Effector memory CD8-positive, alpha-beta T cell (primary cell): Measurements from ENCODE around the gene PLD6.
"Not testable (repeated sequence)": the region's sequence is repeated elsewhere in the genome, so short reads cannot be mapped to it uniquely, and the experiment has no call there.

Experiments used
- ATAC-seq: fragments of 150-1000 bp; cut with Tn5 transposase; replicated peaks from 2 replicates; pipeline ENCODE4 v1.10.0; 2021; ENCODE audit warnings: mild to moderate bottlenecking, moderate library complexity
- DNase-seq, 3 experiments: peaks; one replicate each; pipeline ENCODE4 v3.0.0; 2021
- H3K27ac Mint-ChIP-seq, 2 donors: one replicate each; pipeline ENCODE4 v1.8.0; 2022; ENCODE audit warnings: mild to moderate bottlenecking in 2 of 2, mixed read lengths in 2 of 2, moderate library complexity in 2 of 2
- H3K27me3 Mint-ChIP-seq, 2 donors: one replicate each; pipeline ENCODE4 v1.8.0; 2022; ENCODE audit warnings: mixed read lengths in 2 of 2
- H3K36me3 Mint-ChIP-seq: one replicate; pipeline ENCODE4 v1.8.0; 2022; ENCODE audit warnings: mild to moderate bottlenecking, moderate library complexity, mixed read lengths; ENCODE audit not compliant: insufficient read depth
- H3K4me1 Mint-ChIP-seq, 2 donors: one replicate each; pipeline ENCODE4 v1.8.0; 2022; ENCODE audit warnings: low read depth in 2 of 2, mixed read lengths in 2 of 2
- H3K4me3 Mint-ChIP-seq, 2 donors: one replicate each; pipeline ENCODE4 v1.8.0; 2022; ENCODE audit warnings: mild to moderate bottlenecking in 2 of 2, mixed read lengths in 2 of 2, moderate library complexity in 2 of 2
- H3K9me3 Mint-ChIP-seq, 2 donors: one replicate each; pipeline ENCODE4 v1.8.0; 2022; ENCODE audit warnings: mixed read lengths in 2 of 2
- total RNA-seq, 9 experiments: gene quantifications; one replicate each; lab custom pipeline; 2026; lab: John Stamatoyannopoulos, UW

The PLD6 gene
- total RNA-seq = 2.6 to 26.2 (median 11.0) reads per million in 9 experiments

GRCh38 chr17:17206124-17206912, at the start of gene PLD6:
PLD6 (minus strand) TSS chr17:17206333; CDS start chr17:17206286, 47 bp downstream.
- Mint-ChIP-seq H3K27ac (peak within 1 kb of the TSS; percentile 84 to 89), H3K4me3 (peak within 1 kb of the TSS; percentile 78 to 83), H3K4me1 (peaks cover 22 to 31% of the 10 kb centered on the region in 2 donors), H3K27me3 (no peaks in the 10 kb centered on the region), H3K9me3 (no peaks in the 10 kb centered on the region), H3K36me3 (peaks cover 29% of the 10 kb centered on the region)
- DNase-seq (peak; percentile 92 to 94 (median 93)), ATAC-seq (peak; percentile 72)

- Mint-ChIP-seq H3K36me3 (peaks cover 87% of the 10 kb centered on the region), H3K27ac (peak overlapping the region in 1 of 2 donors; percentile 75)
- DNase-seq, ATAC-seq, H3K4me1 Mint-ChIP-seq, H3K27me3 Mint-ChIP-seq, H3K9me3 Mint-ChIP-seq, H3K4me3 Mint-ChIP-seq: not testable (repeated sequence)
Measured at GRCh38 chr17:17255689-17256088, 49.6 kb upstream of the PLD6 start.

- peaks cover 0 to 2% of the 10 kb centered on the region in 2 donors for H3K4me1 Mint-ChIP-seq
- no peak for DNase-seq
- no peak for ATAC-seq
- peaks cover 78% of the 10 kb centered on the region for H3K36me3 Mint-ChIP-seq
- no peak overlapping the region for H3K4me3 Mint-ChIP-seq
- no peaks in the 10 kb centered on the region for H3K9me3 Mint-ChIP-seq
- no peak overlapping the region for H3K27ac Mint-ChIP-seq
- H3K27me3 Mint-ChIP-seq = no peaks in the 10 kb centered on the region
Measured at GRCh38 chr17:17254036-17254435, 47.9 kb upstream of the PLD6 start.

- Mint-ChIP-seq H3K27me3 (no peaks in the 10 kb centered on the region), H3K4me3 (no peak overlapping the region), H3K36me3 (peaks cover 82% of the 10 kb centered on the region), H3K9me3 (no peaks in the 10 kb centered on the region), H3K4me1 (peaks cover 0 to 2% of the 10 kb centered on the region in 2 donors), H3K27ac (no peak overlapping the region)
- no peak for DNase-seq
- ATAC-seq = no peak
Measured at GRCh38 chr17:17253406-17253805, 47.3 kb upstream of the PLD6 start.

DNA sequence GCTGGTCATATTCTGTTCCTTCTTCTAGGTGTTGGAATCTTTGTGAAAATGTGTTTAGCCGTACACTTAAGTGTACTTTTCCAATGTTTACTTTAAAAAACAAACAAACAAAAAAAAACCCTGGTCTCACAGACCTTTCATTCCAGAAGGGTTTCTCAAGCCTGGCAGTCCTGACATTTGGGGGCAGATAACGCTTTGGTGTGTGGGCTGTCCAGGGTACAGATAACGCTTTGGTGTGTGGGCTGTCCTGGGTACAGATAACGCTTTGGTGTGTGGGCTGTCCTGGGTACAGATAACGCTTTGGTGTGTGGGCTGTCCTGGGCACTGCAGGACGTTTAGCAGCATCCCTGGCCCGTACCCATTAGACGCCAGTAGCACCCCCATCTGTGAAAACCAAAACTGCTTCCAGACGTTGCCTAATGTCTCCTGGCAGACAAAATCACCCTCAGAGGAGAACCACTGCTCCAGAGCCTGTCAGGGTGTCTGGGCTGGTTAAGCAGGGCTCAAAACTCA, 46.1 kb upstream of the PLD6 start:
- Mint-ChIP-seq H3K4me1 (no peaks in the 10 kb centered on the region), H3K27me3 (no peaks in the 10 kb centered on the region), H3K36me3 (peaks cover 82% of the 10 kb centered on the region), H3K9me3 (no peaks in the 10 kb centered on the region), H3K4me3 (no peak overlapping the region), H3K27ac (no peak overlapping the region)
- DNase-seq = no peak
- no peak for ATAC-seq

DNA sequence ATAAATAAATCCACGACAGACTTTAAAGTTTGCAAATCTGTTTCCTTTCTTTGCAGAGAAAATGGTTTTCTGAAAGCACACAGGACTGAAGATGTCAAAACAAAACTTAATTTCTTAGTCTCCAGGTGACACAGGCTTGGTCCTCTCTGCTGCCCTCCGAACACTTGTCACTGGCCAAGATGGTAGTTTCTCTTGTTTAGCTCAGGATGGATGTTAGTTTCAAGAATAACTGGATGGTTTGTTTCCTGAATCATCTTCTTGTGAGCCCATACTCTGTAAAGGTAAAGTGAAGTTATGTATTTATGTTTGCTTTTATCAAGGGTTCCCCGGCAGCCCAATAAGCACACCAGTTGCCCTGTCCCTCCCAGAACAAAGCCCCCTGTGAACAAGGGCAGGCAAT, 40.7 kb upstream of the PLD6 start:
- no peaks in the 10 kb centered on the region for H3K9me3 Mint-ChIP-seq
- H3K4me3 Mint-ChIP-seq = no peak overlapping the region
- H3K27me3 Mint-ChIP-seq = no peaks in the 10 kb centered on the region
- DNase-seq = no peak
- peaks cover 51% of the 10 kb centered on the region for H3K36me3 Mint-ChIP-seq
- H3K27ac Mint-ChIP-seq = peak overlapping the region in 1 of 2 donors; percentile 18
- no peak for ATAC-seq
- no peaks in the 10 kb centered on the region for H3K4me1 Mint-ChIP-seq

GRCh38 chr17:17243163-17243562, 37.0 kb upstream of the PLD6 start:
- H3K9me3 Mint-ChIP-seq = no peaks in the 10 kb centered on the region
- ATAC-seq = no peak
- H3K4me3 Mint-ChIP-seq = no peak overlapping the region

DNA sequence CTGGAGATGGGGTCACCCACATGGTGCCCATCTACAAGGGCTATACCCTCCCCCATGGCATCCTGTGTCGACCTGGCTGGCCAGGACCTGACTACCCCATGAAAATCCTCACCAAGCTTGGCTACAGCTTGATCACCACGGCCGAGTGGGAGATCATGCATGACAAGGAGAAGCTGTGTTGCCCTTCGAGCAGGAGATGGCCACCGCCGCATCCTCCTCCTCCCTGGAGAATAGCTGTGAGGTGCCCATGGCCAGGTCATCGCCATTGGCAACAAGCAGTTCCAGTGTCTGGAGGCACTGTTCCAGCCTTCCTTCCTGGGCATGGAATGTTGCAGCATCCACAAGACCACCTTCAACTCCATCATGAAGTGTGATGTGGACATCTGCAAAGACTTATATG, 36.1 kb upstream of the PLD6 start:
- ATAC-seq (no peak), DNase-seq (no peak)
- Mint-ChIP-seq H3K4me1 (peaks cover 4% of the 10 kb centered on the region in 2 donors), H3K4me3 (no peak overlapping the region), H3K9me3 (no peaks in the 10 kb centered on the region), H3K27me3 (no peaks in the 10 kb centered on the region), H3K36me3 (peaks cover 29% of the 10 kb centered on the region), H3K27ac (no peak overlapping the region)

More at GRCh38 chr17:17243163-17243562, 37.0 kb upstream of the PLD6 start:
- Mint-ChIP-seq H3K4me1 (peaks cover 0 to 2% of the 10 kb centered on the region in 2 donors), H3K36me3 (peaks cover 31% of the 10 kb centered on the region), H3K27me3 (no peaks in the 10 kb centered on the region), H3K27ac (peak overlapping the region in 1 of 2 donors; percentile 26)
- no peak for DNase-seq

GRCh38 chr17:17241656-17242055, 35.5 kb upstream of the PLD6 start:
- H3K4me1 Mint-ChIP-seq = peaks cover 5 to 6% of the 10 kb centered on the region in 2 donors

DNA sequence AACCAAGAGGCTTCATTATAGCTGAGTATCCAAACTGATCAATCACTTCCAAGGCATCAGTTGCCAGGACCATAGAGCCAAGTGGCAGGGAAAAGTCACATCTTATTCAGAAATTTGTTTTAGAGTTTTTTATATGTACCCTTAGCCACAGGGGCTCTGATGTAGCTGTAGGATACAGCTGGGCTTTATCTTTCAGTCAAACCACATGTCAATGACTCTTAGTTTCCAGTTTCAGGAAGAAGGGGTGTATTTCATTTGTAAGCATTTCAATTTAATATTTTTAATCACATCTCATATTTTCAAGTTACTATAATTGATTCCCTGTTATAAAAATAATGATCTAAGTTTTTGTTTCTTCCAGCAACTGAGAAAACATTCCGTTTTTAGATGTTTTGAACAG, 33.7 kb upstream of the PLD6 start:
- Mint-ChIP-seq H3K27ac (no peak overlapping the region), H3K36me3 (peaks cover 20% of the 10 kb centered on the region), H3K4me1 (peaks cover 22% of the 10 kb centered on the region in 2 donors), H3K9me3 (no peaks in the 10 kb centered on the region), H3K27me3 (no peaks in the 10 kb centered on the region), H3K4me3 (no peak overlapping the region)
- no peak for DNase-seq
- no peak for ATAC-seq

More at GRCh38 chr17:17241656-17242055, 35.5 kb upstream of the PLD6 start:
- H3K4me3 Mint-ChIP-seq = no peak overlapping the region
- no peaks in the 10 kb centered on the region for H3K27me3 Mint-ChIP-seq
- H3K36me3 Mint-ChIP-seq = peaks cover 31% of the 10 kb centered on the region
- no peak overlapping the region for H3K27ac Mint-ChIP-seq
- H3K9me3 Mint-ChIP-seq = no peaks in the 10 kb centered on the region
- no peak for ATAC-seq
- DNase-seq = no peak

DNA sequence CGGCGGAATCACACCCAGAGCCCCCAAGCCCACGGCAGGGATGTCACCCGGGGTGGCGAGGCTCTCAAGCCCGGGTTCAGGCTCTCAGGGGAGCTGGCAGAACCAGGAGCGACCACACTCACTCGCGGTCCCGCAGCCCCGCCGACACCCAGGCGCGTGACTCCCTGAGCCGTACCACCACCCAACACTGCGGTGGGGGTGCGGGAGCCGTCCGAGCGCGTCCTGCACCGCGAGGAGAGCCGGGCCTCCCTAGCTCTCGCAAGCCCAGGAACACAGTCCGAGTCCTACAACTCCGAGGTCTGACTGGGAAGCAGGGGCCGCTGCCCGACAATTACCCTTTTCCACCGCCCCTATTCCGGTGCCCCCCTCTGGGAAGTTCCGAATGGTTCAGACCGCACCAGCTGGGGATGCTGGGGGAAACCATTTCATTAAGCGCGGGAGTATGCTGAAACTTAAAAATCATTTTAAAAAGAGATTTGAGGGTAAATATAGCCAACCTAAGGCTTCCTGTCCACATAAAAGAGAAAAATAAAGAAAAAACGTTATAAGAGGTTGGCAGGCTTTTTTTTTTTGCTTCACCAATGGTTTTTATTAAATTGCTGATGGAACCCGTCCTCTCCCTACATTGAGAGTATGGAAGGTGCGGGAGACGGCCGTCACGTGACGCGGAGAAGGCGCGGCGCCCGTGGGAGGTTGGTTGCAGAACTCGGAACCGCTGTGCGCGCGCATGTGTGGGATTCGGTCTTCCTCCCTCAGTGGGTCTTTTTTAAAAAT, 31.1 kb upstream of the PLD6 start, which contains the start of gene FLCN:
TSS of gene FLCN (minus strand) at position 143 of the 774 bp plus-strand sequence. CDS start 9,031 bp downstream, outside the sequence.
- Mint-ChIP-seq H3K9me3 (no peaks in the 10 kb centered on the region), H3K36me3 (peaks cover 25% of the 10 kb centered on the region), H3K27me3 (no peaks in the 10 kb centered on the region), H3K4me3 (peak within 1 kb of the TSS; percentile 87 to 92), H3K4me1 (peaks cover 22 to 27% of the 10 kb centered on the region in 2 donors), H3K27ac (peak within 1 kb of the TSS; percentile 99 to 100)
- DNase-seq (peak; percentile 82 to 88 (median 83)), ATAC-seq (peak; percentile 93)

DNA sequence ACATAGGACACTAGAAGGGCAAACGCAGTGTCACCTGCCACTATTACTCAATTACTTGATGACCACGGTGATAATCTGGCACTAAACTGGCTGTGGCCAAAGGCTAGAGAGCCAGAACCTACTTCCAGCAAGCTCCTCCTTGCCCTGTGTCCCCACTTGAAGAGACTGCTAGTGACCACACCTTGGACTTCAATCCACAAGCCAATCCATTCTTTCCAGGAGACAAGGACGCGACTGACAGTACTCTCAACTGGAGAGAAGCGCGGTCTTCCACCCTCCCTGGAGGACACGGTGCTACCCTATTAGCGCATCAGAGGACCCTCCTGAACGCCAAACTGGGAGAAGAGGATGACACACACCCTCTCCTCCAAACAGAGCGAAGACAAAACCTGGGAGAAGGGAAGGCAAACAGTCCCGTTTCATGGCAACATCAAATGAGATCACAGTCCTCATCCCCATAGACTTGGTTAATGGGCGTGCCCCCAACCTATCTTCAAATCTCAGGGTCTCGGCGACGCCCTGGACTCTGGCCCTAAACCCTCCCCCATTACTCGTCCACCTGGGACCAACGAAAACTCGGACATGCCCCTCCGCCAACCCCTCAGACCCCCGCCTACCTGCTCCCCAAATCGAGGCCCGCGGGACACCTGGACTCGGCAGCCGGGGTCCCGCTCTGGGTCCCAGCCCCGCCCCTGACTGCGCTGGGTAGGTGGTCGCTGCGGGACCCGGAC, 30.3 kb upstream of the PLD6 start:
- peak overlapping the region; percentile 87 to 92 for H3K4me3 Mint-ChIP-seq
- peak in 1 of 3 experiments; percentile 6 for DNase-seq
- peaks cover 31% of the 10 kb centered on the region for H3K36me3 Mint-ChIP-seq
- H3K4me1 Mint-ChIP-seq = peaks cover 22 to 32% of the 10 kb centered on the region in 2 donors
- no peak for ATAC-seq
- no peaks in the 10 kb centered on the region for H3K27me3 Mint-ChIP-seq
- peak overlapping the region; percentile 99 to 100 for H3K27ac Mint-ChIP-seq
- no peaks in the 10 kb centered on the region for H3K9me3 Mint-ChIP-seq
